HL-60 (cell line): ENCODE results near the gene CORO1C.

Source experiments
- POLR2AphosphoS5 ChIP-seq: IDR thresholded peaks from 2 replicates; pipeline ENCODE4 v1.6.1; 2012; ENCODE audit warnings: low read depth
- SPI1 ChIP-seq: IDR thresholded peaks from 2 replicates; pipeline ENCODE4 v1.6.1; 2012; ENCODE audit warnings: low read depth, mild to moderate bottlenecking, borderline replicate concordance
- TF ChIP-seq, protein P1 (sequence below): IDR thresholded peaks from one replicate; pipeline ENCODE4 v1.5.1; 2011; ENCODE audit warnings: low read length, control low read depth, inconsistent platforms; ENCODE audit not compliant: insufficient read depth
- TF ChIP-seq, protein P2 (sequence below): IDR thresholded peaks from 2 replicates; pipeline ENCODE4 v1.6.1; 2012; ENCODE audit warnings: low read depth; ENCODE audit not compliant: insufficient replicate concordance

DNA sequence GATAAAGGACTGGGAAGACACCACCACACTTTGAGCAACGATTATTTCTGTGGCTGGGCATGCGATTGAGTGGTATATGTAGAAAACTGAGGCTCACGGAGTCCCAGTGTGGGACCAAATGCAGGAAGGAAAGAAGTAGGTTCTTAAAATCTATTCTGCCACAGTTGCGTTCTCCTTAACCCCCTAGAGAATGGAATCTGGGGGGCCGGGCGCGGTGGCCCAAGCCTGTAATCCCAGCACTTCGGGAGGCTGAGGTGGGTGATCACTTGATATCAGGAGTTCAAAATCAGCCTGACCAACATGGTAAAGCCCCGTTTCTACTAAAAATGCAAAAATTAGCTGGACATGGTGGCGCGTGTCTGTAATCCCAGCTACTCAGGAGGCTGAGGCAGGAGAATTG, 29.9 kb upstream of the CORO1C start:
- TF ChIP-seq, protein P1, sequence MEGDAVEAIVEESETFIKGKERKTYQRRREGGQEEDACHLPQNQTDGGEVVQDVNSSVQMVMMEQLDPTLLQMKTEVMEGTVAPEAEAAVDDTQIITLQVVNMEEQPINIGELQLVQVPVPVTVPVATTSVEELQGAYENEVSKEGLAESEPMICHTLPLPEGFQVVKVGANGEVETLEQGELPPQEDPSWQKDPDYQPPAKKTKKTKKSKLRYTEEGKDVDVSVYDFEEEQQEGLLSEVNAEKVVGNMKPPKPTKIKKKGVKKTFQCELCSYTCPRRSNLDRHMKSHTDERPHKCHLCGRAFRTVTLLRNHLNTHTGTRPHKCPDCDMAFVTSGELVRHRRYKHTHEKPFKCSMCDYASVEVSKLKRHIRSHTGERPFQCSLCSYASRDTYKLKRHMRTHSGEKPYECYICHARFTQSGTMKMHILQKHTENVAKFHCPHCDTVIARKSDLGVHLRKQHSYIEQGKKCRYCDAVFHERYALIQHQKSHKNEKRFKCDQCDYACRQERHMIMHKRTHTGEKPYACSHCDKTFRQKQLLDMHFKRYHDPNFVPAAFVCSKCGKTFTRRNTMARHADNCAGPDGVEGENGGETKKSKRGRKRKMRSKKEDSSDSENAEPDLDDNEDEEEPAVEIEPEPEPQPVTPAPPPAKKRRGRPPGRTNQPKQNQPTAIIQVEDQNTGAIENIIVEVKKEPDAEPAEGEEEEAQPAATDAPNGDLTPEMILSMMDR, result no peak
- TF ChIP-seq POLR2AphosphoS5, result no peak
- TF ChIP-seq SPI1, result no peak
- TF ChIP-seq, protein P2, sequence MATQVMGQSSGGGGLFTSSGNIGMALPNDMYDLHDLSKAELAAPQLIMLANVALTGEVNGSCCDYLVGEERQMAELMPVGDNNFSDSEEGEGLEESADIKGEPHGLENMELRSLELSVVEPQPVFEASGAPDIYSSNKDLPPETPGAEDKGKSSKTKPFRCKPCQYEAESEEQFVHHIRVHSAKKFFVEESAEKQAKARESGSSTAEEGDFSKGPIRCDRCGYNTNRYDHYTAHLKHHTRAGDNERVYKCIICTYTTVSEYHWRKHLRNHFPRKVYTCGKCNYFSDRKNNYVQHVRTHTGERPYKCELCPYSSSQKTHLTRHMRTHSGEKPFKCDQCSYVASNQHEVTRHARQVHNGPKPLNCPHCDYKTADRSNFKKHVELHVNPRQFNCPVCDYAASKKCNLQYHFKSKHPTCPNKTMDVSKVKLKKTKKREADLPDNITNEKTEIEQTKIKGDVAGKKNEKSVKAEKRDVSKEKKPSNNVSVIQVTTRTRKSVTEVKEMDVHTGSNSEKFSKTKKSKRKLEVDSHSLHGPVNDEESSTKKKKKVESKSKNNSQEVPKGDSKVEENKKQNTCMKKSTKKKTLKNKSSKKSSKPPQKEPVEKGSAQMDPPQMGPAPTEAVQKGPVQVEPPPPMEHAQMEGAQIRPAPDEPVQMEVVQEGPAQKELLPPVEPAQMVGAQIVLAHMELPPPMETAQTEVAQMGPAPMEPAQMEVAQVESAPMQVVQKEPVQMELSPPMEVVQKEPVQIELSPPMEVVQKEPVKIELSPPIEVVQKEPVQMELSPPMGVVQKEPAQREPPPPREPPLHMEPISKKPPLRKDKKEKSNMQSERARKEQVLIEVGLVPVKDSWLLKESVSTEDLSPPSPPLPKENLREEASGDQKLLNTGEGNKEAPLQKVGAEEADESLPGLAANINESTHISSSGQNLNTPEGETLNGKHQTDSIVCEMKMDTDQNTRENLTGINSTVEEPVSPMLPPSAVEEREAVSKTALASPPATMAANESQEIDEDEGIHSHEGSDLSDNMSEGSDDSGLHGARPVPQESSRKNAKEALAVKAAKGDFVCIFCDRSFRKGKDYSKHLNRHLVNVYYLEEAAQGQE, result no peak
